Omental fat pad (tissue), 4 donors: ENCODE data around the gene GP9. TPM values are rescaled to one million over a fixed set of nuclear protein-coding genes. Genes with fewer than 3 reads are reported as not detected.

Experiments
- ATAC-seq: fragments of 150-250 bp; one replicate; pipeline ENCODE4 v1.9.1; 2016; ENCODE audit warnings: mild to moderate bottlenecking, moderate library complexity; ENCODE audit not compliant: low FRiP score
- DNase-seq: peaks from one replicate; pipeline ENCODE4 v3.0.0-alpha.2; 2019; ENCODE audit warnings: low spot score
- total RNA-seq, 4 donors: library from RNA; depleted of rRNA; stranded (reverse); fragments of >200 nt; gene quantifications; one replicate each; pipeline ENCODE4 v1.1.0, GENCODE V29; 2016
- TF ChIP-seq, protein P1 (sequence below), 3 donors: fragments of 450-650 bp; IDR thresholded peaks; one replicate each; pipeline ENCODE4 v1.5.1; 2016 to 2017; ENCODE audit warnings: antibody characterized with exemption in 3 of 3, mild to moderate bottlenecking in 3 of 3, moderate library complexity in 2 of 3

The GP9 gene
- total RNA-seq, 4 donors from 2014 or later: not detected

DNA sequence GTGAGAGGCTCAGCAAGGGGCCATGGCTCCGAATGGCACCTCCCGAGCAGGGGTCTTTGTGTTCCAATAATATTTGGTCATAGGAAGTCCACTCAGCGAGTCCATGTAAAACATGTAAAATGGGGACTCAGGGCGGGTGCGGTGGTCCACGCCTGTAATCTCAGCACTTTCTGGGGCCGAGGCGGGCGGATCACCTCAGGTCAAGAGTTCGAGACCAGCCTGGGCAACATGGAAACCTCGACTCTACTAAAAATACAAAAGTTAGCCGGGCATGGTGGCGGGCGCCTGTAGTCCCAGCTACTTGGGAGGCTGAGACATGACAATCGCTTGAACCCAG, 33.1 kb upstream of the GP9 start:
- ATAC-seq: no peak
- TF ChIP-seq, protein P1, sequence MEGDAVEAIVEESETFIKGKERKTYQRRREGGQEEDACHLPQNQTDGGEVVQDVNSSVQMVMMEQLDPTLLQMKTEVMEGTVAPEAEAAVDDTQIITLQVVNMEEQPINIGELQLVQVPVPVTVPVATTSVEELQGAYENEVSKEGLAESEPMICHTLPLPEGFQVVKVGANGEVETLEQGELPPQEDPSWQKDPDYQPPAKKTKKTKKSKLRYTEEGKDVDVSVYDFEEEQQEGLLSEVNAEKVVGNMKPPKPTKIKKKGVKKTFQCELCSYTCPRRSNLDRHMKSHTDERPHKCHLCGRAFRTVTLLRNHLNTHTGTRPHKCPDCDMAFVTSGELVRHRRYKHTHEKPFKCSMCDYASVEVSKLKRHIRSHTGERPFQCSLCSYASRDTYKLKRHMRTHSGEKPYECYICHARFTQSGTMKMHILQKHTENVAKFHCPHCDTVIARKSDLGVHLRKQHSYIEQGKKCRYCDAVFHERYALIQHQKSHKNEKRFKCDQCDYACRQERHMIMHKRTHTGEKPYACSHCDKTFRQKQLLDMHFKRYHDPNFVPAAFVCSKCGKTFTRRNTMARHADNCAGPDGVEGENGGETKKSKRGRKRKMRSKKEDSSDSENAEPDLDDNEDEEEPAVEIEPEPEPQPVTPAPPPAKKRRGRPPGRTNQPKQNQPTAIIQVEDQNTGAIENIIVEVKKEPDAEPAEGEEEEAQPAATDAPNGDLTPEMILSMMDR (IDR thresholded peaks at IDR 0.05): no peak
- no peak for DNase-seq

DNA sequence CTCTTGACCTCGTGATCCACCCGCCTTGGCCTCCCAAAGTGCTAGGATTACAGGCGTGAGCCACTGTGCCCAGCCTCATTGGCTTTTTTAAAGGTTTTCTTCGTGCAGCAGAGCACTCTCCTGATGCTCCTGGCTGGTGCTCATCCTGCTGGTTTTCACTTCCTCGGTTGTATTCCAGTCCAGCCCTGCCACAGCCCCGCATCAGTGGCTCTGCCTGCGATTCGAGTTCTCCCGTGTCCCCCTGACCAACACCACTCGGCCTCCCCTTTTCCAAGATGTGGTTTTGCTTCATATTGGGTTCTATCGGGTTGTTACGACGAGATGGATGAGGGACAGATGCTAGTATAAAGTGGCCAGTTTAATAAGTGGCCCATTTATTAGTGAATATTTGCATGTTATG, 31.7 kb upstream of the GP9 start:
- TF ChIP-seq, protein P1 (IDR thresholded peaks at IDR 0.05): no peak
- ATAC-seq (no peak), DNase-seq (no peak)

DNA sequence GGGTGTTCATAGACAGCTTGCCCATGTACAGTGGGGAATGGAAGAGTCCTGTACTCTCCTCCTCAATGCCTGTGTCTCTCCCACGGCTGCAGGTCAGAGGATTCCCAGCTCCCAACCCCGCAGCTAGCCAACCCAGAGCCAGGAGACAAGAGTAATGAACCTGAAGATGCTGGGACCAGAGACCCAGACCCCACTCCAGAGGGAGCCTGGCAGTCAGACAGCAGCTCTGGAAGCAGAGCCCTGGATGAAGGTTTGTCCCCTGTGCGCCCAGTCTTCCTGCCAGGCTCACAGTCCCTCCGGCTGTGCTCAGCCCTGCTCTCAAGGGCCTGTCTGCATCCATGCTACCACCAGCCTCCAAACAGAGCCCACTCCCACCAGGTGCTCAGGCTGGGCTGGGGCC, 30.0 kb upstream of the GP9 start:
- TF ChIP-seq, protein P1 (IDR thresholded peaks at IDR 0.05): no peak
- no peak for ATAC-seq
- no peak for DNase-seq

DNA sequence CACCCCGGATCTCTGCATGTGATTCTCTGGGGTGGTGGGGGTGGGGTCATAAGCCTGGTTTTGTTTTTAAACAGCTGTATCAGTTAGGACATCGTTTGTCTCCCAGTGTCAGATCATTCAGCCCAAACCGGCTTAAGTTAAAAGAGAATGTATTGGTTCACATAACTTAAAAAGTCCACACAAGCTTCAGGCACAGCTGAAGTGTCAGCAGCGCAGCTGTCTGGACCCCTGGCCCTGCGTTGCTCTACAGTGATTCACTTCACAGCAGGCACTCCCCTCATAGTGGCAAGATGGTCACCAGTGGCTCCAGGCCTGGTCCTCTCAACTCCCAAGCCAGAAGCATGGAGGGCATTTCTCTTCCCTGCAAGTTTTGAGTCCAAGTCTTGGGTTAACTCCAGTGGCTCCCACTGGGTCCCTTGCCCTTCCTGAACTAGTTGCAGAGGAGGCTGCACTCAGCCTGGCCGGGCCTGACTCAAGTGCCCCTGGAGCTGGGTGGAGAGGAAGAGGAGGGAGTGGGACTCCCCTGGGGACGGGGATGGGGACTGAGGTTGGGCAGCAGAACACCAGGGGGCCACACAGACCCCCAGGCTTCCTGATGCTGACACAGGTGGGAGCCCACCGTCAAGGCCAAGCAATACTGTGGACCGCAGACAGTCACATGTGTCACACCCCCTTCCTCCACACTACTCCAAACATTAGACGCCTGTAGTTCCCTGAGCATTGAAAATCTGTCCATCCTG, 28.9 kb upstream of the GP9 start:
- no peak for DNase-seq
- no peak for ATAC-seq
- TF ChIP-seq, protein P1 (IDR thresholded peaks at IDR 0.05): no peak

DNA sequence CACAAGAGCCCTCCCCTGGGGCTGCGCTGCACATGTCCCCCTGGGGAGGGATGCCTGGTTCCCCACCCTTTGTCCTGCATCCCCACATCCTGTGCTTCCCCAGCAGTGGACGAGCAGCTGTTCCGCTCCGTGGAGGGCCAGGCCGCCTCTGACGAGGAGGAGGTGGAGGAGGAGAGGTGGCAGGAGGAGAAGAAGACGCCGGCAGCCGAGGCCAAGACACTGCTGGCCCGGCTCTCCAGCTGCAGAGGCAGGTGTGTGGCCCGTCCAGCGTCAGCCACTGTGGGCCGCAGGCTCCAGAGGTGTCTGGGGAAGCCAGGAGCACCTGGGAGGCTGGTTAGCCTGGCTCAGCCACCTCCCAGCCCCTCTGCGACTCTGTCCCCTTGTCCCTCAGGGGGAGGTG, 27.9 kb upstream of the GP9 start:
- TF ChIP-seq, protein P1 (IDR thresholded peaks at IDR 0.05): no peak
- DNase-seq: no peak
- ATAC-seq: no peak

DNA sequence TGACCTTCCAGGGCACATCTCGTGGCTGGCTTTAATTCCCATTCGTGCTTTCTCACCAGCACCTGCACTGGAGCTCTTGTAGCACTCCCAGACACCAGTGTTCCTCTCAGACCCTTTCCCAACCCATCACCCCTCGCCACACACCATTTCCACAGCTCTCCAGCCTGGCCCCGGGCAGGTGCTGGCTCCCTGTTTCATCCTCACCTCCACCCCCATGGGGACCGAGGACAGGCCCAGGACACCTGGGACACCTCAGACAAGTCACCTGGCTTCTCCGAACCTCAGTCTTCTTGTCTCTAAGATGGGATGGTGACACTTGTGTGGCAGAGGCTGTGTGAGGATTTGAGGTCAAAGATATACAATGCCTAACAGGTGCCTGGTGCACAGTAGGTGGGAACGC, 27.4 kb upstream of the GP9 start:
- no peak for ATAC-seq
- TF ChIP-seq, protein P1 (IDR thresholded peaks at IDR 0.05): no peak
- DNase-seq: no peak

DNA sequence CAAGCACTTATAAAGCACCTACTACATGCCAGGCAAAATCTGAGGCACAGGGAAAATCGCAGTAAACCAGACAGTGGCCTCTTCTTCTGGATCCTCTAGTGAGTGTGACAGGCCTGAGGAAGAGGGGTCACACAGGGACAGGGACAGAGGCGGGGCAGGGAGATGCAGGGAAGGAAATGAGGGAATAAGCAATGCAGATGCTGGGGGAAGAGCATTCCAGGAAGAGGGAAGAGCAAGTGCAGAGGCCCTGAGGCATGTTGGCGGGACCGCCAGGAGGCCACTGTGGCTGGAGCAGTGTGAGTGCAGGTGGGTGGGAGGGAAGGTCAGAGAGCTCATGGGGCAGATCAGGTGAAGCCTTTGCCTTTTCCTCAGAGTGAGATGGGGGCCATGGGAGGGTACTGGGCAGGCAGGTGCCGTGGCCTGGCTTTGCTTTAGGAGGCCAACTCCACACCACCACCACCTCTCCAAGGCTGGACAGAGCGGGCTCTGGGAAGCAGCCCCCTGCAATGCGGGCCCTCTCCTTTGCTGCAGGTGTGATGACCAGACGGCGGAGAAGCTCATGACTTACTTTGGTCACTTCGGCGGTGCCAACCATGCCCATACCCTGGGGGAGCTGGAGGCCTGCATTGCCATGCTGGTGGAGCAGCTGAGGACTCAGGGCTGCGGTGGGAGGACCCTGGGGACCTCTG, 26.8 kb upstream of the GP9 start:
- DNase-seq (no peak), ATAC-seq (no peak)
- TF ChIP-seq, protein P1 (IDR thresholded peaks at IDR 0.05): no peak
